ELF-1 (cell line): ENCODE results near the gene CCNL2.
"Not testable (repeated sequence)": the region's sequence is repeated elsewhere in the genome, so short reads cannot be mapped to it uniquely, and the experiment has no call there.

ENCODE experiments used
- DNase-seq: peaks from one replicate; pipeline ENCODE4 v3.0.0-alpha.2; 2016; ENCODE audit warnings: low read depth, low spot score

Gene CCNL2

DNA sequence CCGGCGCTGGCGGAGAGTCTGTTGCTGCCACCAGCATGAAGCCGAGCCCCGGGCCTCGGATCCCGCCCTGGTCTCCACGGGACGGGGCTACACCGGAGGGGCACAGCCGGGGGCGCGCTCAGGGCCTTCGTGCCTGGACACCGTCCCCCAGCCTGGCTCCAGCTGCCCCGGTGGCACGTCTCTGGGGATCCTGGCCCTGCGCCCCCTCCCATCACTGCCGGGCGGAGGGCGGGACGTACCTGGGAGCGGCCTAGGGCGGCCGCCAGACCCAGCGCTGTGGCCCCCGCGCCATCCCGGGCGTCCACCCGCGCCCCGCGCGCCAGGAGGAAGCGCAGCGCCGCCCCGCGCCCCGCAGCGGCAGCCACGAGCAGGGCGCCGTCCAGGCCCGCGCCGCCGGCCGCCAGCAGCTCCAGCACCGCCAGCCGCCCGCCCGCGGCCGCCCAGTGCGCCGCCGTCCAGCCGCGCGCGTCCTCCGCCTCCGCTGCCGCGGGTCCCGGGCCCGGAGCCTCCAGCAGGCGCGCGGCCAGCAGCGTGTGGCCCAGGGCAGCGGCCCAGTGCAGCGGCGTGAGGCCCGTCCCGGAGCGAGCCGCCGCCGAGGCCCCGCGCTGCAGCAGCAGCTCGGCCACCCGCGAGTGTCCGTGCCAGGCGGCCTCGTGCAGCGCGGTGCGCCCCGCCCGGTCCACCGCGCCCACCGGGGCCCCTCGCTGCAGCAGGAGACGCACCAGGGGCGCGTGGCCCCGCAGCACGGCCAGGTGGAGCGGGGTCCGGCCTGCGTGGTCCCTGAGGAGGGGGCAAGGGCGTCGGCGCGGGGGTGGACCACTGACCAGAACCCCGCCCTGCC lies 20.9 kb upstream of the CCNL2 start:
- DNase-seq, result no peak

DNA sequence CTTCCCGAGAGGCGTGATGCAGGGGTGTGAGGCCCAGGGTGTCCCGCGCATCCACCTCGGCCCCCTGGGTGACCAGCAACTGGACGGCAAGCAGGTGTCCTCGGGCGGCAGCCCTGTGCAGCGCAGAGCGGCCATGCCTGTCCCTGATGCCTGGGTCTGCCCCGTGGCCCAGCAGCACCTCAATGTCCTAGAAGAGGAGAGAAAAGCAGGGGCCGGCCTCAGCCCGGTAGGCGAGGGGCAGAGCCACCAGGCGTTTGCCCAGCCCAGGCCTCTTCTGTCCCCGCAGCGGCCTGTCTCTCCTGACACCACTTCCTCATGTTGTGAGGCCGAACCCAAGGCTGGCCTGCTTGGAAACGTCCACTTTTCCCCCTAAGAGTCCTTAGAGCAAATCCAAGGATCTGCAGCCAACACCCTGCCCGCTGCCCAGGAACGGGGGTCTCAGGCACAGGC lies 20.3 kb upstream of the CCNL2 start:
- no peak for DNase-seq

DNA sequence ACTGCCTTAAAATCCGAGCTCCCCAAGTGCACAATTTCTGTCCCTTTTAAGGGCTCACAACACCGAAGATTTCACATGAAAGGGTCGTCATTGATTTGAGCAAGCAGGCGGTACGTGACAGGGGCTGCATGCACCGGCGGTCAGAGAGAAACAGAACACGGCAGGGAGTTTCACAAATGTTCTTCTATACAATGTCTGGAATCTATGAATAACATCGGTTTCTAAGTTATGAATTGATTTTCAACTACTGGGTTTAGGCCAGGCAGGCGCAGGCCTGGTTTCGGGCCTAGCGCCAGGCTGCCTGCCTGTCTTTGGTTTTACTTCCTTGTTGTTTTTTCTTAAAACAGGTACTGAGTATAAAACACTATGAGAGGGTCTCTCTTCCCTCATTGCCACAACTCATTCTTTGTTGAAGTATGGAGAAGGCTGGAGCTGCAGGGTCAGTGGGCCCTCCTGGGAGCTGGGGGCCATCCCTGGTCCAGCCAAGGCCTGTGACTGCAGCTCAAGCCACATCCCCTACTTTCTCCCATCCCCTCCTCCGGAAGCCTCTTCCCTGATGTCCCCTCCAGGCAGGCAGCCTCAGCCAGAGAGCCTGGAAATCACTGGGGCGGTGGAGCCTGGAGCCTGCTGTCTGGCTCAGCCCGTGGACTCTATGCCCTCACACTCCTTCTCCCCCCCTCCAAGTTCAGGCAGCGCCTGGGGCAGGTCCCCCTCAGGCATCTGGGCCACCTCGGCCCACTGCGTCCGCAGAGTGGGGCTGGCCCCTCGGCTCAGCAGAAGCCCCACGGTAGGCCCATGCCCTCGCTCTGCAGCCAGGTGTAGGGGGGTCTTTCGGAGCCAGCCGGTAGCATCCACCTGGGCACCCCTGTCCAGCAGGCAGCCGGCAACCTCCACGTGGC lies 19.6 kb upstream of the CCNL2 start:
- DNase-seq, result no peak

GRCh38 chr1:1417825-1418463 lies 18.8 kb upstream of the CCNL2 start:
- DNase-seq, result not testable (repeated sequence)

DNA sequence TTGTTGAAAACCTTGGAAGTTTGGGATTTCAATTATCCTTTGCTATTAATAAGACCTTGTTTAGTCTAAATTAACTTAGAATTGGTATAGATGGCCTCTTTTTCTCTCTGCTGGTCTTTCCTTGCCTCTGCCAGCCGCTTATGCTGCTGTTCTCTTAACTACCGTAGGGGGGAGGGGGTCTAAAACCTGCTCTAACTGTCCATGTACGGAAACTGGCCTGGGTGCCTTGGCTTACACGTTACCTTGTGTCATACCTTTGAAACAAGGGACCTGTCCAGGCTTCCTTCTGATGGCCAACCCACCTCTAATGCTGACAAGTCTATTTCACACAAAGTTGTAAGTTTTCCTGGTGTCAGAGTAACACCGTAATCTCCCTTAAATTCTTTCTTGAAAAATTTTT lies 18.3 kb upstream of the CCNL2 start:
- not testable (repeated sequence) for DNase-seq

- DNase-seq, result peak; percentile 50
Observed at GRCh38 chr1:1415751-1416150, 16.6 kb upstream of the CCNL2 start.

- not testable (repeated sequence) for DNase-seq
Observed at GRCh38 chr1:1412311-1412902, 13.3 kb upstream of the CCNL2 start.

GRCh38 chr1:1411626-1412025 lies 12.5 kb upstream of the CCNL2 start:
- DNase-seq, result no peak

GRCh38 chr1:1410238-1410637 lies 11.1 kb upstream of the CCNL2 start:
- not testable (repeated sequence) for DNase-seq

DNA sequence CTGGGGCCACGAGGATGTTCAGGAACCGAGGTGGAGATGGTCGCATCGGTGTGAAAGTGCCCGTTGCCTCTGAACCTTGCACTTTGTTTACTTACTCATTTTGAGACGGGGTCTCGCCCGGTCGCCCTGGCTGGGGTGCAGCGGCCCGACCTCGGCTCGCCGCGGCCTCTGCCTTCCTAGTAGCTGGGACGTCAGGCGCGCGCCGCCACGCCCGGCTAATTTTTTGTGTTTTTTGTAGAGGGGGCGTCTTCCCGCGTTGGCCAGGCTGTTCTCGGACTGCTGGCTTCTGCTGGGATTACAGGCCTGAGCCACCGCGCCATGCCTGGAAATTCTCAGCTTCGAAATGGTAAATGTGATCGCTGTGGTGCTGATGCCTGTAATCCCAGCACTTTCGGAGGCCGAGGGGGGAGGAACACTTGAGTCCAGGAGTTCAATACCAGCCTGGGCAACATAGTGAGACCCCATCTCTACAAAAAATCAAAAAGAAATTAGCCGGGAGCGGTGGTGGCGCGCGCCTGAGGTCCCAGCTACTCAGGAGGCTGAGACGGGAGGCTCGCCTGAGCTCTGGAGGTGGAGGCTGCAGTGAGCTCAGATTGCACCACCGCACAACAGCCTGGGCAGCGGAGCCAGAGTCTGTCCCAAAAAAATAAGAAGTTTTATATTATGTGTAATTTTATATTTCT lies 8.6 kb upstream of the CCNL2 start:
- peak; percentile 58 for DNase-seq

GRCh38 chr1:1406821-1407635 lies 7.9 kb upstream of the CCNL2 start, which contains the start of gene MRPL20:
TSS of gene MRPL20 (minus strand) at chr1:1407293. CDS start at chr1:1407217, 76 bp downstream.
- peak; percentile 90 for DNase-seq

DNA sequence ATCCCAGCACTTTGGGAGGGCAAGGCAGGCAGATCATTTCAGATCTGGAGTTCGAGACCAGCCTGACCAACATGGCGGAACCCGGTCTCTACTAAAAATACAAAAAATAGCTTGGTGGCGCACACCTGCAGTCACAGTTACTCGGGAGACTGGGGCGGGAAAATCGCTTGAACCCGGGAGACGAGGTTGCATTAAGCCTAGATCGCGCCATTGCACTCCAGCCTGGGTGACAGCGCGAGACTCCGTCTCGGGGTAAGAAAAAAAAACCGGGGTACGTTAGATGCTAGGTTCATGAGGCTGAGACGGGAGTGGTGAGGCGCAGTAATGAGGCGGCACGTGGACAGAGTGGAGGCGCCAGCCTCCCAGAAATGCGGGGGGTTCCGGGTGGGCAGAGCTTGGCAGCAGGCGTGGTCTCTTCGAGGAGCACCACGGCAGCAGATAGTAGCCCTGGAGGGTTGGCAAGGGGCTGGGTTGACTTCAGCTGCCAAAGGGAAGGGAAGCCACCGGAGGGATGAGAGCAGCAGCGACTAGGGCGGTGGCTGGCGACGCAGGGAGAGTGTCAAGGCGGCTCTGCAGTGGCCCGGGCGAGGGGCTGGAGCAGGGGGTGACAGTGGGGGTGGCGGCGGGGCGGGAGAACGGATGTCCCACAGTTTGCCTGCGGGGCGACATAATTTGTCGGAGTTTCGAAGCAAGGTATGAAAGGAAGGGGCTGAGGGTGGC lies 7.1 kb upstream of the CCNL2 start:
- no peak for DNase-seq

DNA sequence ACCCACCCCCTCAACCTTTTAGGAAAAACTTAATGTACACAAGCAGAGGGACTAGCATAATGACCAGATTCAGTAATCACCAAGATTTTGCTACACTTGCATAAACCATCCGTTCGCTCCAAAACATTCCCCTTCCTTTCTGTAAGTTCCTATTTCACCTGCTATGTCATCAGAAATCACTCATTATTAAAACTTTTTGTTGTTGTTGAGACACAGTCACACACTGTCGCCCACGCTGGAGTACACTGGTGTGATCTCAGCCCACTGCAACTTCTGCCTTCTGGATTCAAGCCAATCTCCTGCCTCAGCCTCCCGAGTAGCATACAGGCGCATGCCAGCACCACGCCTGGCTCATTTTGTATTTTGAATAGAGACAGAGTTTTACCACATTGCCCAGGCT lies 4.5 kb upstream of the CCNL2 start:
- DNase-seq, result no peak

- DNase-seq, result not testable (repeated sequence)
Observed at GRCh38 chr1:1402901-1403392, 3.8 kb upstream of the CCNL2 start.

GRCh38 chr1:1402072-1402900 lies 3.2 kb upstream of the CCNL2 start:
- DNase-seq, result peak; percentile 85

DNA sequence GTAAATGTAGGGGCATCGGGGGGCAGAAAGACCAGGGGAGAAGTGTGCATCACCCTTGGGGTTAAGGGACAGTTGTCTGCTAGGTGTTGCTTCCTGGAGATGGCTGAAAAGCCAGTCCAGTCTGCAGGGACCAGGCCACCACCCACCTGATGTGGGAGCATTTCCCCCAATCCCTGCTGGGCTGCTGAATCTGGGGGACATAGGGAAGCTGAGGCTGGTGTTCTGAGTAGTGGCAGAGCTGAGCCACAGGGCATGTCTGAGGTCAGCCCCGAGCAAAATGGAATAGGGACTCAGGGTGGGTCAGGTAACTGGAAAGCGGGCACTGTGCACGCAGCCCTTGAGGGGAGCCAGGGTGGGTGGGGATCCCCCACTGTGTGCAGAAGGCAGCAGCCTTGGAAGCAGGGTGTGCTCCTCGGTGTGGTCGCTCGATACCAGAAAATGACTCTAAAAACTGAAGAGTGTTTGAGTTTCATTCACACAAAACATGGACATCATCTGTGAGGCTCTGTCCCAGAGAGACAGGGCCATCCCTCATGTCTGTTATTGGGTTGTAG lies 2.4 kb upstream of the CCNL2 start:
- no peak for DNase-seq

DNA sequence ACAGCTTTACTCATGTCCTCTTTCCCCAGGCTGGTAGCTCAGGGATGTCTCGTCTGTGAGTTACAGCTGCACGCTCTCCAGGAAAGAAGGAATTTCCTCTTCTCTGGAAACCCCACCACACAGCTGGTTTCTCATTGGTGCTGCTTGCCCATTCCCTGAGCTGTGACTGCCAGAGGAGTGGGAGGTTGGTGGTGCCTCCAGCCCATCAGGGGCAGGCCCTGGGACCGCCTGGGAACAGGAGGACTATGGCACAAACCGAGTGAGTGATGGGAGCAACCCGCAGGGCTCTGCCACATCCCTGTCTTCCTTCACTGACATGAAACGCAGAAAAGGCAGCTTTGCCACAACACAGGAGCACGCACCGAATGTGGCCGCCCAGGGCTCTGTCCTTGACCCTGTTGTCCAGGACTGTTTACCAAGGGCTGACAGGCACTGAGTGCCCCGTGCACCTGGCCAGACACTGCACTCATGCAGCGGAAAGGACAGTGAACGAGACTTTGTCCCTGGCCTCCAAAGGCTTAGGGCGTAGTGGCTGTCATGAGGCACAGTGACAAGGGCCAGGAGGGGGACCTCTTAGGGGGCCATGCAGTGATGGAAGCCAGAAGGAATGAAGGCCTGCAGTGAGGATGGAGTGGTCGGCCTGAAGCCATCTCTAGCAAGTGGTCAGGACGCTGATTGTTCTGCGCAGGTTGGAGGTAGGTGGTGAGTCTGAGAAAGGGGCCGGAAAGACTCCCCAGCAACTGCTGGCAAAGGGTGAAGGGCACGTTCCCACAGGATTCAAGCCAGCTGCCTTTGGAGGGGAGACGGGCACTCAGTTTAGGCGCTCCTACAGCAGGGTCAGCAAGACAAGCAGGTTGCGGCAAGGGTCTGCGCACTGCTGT lies 1.7 kb upstream of the CCNL2 start:
- DNase-seq, result no peak
